ENCODE measurements around the gene MDM2.
"Not testable (repeated sequence)": the region's sequence is repeated elsewhere in the genome, so short reads cannot be mapped to it uniquely, and the experiment has no call there.

MDM2 gene

DNA sequence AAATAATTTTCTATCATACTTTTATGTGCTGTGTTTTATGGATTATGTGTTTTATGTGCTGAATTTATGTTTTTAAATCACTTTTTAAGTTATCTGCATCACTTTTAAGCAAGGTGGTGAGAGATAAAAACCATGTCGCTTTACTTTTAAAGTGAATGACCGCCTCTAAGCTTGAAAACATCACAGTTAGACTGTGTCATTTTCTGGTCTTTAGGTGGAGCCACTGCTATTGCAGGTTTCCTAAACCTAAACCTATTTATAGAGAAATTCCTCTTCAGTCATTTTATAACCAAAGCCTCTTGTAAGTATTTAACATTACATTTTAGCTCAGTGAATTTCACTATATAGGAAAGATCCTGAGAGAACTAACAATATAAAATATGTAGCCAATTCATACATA, 21.0 kb upstream of the MDM2 start:
- no peak for DNase-seq

DNA sequence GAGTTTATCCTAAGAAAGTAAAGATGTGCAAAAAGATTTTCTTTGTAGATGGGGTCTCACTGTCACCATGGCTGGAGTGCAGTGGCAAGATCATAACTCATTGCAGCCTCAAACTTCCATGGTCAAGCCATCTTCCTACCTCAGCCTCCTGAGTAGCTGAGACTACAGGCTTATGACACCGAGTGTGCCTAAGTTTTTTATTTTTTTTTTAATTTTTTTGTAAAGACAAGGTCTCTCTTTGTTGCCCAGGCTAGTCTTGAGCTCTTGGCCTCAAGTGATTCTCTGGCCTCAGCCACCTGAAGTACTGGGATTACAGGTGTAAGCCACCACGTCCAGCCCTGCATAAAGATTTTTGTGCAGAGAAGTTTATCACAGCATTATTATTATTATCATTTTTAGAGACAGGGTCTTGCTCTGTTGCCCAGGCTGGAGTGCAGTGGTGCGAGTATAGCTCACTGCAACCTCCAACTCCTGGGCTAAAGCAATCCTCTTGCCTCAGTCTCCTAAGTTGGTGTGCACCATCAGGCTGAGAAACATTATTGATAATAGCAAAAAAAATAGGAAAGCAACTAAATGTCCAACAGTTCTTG, 19.3 kb upstream of the MDM2 start:
- DNase-seq: no peak

DNA sequence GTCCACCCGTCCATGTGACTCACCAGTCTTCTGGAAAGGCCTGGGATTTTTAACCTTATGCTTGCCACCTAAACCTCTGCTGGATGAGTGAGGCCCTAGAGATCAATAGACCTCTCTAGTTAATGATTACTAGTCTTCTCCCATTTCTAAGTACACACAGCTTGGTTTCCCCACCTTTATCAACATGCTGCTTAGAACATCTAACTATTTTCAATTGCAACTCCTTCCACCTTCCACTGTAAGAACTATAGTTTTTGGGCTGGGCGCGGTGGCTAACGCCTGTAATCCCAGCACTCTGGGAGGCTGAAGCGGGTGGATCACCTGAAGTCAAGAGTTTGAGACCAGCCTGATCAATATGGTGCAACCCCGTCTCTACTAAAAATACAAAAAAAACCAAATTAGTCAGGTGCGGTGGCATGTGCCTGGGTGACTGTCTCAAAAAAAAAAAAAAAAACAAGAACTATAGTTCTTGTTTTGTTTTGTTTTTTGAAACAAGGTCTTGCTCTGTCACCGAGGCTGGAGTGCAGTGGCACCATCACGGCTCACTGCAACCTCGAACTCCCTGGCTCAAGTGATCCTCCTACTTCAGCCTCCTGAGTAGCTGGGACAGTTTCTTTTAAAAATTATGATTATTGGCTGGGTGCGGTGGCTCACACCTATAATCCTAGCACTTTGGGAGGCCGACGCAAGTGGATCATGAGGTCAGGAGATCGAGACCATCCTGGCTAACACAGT, 18.7 kb upstream of the MDM2 start:
- DNase-seq: no peak

DNA sequence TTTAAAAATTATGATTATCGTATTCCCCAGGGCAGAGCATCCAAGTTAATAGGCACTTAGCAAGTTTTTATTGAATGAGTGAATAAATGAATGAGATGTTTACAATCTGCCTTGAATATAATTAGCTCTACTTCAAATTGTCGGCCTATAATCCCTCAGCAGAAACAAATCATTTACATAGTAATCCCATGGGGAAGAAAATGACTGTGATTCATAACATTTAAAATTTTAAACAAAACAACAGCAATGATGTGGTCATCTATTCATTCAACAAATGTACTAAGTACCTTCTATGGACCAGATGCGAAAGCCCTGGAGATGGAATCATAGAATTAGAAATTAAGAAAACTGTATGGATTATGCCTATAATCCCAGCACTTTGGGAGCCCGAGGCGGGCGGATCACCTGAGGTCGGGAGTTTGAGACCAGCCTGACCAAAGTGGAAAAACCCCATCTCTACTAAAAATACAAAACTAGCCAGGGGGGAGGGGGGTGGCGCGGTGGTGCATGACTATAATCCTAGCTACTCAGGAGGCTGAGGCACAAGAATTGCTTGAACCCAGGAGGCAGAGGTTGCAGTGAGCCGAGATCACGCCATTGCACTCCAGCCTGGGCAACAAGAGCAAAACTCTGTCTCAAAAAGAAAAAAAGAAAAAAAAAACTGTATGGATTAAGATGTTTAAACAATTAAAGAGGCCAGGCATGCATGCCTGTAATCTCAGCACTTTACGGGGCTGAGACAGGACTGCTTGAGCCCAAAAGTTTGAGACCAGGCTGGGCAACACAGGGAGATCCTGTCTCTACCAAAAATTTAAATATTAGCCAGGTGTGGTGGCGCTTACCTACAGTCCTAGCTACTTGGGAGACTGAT, 17.7 kb upstream of the MDM2 start:
- DNase-seq: no peak

DNA sequence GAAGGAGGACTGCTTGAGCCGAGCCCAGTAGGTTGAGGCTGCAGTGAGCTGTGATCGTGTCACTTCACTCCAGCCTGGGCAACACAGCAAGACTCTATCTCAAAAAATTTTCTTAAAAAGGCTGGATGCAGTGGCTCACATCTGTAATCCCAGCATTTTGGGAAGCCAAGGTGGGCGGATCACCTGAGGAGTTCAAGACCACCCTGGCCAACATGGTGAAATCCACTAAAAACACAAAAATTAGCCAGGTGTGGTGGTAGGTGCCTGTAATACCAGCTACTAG, 17.1 kb upstream of the MDM2 start:
- DNase-seq: no peak

DNA sequence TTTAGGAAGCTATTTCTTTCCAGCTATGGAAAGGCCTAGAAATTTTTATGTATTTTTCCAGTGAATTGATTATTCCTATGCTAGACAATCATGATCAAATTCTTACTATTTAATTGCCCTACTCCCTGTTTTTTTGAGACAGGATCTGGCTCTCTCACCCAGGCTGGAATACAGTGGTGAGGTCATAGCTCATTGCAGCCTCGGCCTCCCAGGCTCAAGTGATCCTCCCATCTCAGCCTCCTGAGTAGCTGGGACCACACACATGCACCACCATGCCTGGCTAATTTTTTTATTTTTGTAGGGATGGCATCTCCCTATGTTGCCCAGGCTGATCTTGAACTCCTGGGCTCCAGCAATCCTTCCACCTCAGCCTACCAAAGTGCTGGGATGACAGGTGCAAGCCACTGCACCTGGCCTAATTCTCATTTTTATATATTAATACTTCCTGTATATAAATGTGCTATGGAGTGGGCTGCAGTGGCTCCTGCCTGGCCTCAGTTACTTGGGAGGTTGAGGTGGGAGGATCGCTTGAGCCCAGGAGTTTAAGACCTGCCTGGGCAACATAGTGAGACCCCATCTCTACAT, 16.0 kb upstream of the MDM2 start:
- DNase-seq: no peak

DNA sequence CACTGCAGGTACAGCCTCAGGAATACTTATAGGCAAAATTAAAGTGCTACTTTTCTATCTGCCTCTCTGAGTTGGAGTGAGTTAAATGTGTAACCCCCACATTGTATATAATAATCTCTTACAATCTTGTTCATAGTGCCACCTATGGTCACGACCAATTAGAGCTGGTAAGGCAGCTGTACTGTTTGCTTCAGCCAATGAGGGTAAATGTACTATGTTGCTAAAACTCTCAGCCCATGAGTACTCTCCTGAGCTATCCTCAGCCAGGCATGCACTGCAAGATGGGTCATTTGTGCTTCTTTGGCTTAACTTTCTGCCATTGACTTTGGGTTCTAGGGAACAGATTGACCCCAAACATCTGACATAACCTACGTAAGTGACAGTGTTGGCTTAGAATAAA, 15.0 kb upstream of the MDM2 start:
- DNase-seq: no peak

DNA sequence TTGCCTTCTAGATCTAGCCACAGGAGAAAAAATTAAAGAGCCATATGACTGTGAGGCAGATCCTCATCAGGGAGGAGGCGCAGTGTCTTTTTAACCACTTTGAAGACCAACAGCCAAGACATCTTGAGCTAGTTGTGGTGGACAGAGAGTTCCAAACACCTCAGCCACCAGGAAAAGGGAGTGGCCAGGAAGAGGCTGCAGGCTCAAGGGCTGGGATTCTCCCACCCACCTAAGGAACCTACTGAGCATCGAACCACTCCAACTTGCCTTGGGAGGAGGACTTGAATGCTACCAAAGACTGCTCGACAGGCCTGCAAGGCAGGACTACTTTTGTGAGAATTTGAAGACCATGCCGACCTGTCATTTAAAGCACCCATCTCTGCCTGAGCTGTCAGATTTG, 14.5 kb upstream of the MDM2 start:
- no peak for DNase-seq

DNA sequence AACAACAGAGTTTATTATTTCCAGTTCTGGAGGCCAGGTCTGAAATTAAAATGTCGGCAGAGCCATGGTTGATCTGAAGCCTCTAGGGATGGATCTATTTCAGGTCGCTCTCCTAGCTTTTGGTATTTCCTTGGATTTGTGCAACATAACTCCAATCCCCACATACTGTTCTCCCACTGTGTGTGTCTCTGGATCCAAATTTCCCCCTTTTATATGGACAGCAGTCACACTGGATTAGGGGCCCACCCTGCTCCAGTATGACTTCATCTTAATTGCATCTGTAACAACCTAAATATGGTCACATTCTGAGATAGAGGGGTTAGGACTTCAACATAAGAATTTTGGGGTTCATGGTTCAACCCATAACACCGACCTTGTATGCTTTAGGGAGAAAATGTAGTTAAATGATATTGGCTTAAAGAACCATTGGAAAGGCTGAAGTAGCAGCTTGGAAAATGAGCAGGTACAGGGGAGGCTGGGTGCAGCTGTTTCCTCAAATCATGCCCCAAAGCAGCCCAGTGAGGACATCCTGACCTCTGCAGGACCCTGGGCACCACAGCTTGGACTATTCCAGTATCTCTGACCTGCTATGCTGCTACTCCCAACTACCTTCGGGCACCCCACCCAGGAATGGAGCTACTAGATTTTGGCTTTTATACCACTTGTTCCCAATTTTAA, 13.9 kb upstream of the MDM2 start:
- no peak for DNase-seq

DNA sequence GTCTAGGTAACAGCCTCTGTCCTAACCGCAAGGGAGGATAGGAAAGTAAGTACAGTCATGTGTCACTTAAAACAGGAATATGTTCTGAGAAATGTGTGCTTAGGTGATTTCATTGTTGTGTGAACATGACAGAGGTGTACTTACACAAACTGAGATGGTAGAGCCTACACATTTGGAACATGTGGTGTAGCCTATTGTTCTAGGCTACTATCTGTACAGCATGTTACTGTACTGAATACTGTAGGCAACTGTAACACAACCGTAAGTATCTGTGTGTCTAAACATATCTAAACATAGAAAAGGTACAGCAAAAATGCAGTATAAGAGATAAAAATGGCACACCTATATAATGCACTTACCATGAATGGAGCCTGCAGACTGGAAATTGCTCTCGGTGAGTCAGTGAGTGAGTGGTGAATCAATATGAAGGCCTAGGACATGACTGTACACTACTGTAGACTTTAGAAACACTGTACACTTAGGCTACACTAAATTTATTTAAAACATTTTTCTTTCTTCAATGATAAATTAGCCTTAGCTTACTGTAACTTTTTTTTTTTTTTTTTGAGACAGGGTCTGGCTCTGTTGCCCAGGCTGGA, 13.2 kb upstream of the MDM2 start:
- no peak for DNase-seq

DNA sequence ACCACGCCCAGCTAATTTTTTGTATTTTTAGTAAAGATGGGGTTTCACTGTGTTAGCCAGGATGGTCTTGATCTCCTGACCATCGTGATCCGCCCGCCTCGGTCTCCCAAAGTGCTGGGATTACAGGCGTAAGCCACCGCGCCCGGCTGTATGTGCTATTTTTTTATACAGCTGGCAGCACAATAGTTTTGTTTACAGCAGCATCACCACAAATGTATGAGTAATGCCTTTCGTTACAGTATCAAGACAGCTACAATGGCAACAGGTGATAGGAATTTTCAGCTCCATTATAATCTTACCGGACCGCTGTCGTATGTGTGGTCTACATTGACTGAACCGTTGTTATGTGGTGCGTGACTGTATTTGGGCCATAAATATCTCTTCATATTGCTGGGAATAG, 11.6 kb upstream of the MDM2 start:
- DNase-seq: no peak

DNA sequence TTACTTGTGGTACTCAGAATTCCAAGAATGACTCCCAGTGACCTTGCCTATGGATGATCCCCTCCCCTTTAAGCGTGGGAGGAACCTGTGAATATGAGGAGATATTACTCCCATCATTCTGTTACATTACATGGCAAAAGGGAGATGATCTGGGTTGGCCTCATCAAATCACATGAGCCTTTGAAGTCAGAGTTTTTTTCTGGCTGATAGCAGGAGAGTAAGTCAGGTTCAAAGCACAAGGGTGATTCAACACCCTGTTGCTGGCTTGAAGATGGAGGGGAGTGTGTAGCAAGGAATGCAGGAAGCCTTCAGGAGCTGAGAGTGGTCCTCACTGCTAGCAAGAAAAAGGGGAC, 9.1 kb upstream of the MDM2 start:
- no peak for DNase-seq

DNA sequence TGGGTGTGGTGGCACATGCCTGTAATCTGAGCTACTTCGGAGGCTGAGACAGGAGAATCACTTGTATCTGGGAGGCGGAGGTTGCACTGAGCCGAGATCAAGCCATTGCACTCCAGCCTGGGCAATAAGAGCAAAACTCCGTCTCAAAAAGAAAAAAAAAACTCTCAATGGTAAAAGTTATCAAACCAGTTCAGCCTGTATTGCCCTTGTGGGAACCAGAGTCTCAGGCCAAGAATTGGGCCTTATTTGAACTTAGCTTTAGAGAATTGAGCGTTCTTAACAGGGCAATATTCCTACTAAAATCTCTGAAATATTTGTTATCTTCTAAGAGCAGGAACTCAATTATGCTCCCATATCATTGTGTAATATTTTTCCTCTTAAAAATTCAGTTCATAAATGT, 7.7 kb upstream of the MDM2 start:
- no peak for DNase-seq

DNA sequence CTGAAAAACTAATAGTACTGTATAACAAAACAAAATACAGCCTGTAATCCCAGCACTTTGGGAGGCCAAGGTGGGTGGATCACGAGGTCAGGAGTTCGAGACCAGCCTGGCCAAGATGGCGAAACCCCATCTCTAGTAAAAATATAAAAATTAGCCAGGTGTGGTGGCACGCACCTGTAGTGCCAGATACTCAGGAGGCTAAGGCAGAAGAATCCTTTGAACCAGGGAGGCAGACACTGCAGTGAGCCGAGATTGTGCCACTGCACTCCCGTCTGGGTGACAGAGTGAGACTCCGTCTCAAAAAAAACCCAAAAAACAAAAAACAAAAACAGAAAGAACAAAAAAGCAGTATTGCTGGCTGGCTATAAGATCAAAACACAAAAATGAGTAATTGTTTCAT, 6.9 kb upstream of the MDM2 start:
- not testable (repeated sequence) for DNase-seq

DNA sequence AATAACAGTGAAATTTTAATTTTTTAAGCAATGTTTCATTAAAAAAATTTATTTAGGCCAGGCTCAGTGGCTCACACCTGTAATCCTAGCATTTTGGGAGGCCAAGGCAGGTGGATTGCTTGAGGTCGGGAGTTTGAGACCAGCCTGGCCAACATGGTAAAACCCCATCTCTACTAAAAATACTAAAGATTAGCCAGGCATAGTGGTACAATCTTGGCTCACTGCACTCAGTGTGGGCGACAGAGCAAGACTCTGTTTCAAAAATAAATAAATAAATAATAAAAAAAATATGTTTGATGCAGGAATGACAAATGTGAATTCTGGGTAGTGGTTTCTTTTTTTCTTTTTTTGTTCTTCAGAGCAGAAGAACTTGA, 5.6 kb upstream of the MDM2 start:
- DNase-seq: not testable (repeated sequence)

DNA sequence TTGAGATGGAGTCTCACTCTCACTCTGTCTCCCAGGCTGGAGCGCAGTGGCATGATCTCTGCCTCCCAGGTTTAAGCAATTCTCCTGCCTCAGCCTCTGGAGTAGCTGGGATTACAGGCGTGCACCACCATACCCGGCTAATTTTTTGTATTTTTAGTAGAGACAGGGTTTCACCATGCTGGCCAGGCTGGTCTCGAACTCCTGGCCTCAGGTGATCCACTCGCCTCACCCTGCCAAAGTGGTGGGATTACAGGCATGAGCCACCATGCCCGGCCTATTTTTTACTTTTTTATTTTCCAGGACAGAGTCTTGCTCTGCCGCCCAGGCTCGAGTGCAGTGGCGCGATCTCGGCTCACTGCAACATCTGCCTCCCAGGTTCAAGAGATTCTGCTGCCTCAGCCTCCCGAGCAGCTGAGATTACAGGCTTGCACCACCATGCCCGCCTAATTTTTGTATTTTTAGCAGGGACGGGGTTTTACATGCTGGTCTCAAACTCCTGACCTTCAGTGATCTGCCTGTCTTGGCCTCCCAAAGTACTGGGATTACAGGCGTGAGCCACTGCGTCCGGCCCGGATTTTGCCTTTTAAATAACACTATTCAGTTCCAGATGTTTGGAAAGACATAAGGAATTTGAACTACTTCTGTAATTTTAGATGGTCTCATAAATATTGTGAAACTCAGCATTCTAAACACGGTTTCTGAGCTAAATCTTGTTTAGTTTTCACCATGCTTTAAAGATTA, 4.9 kb upstream of the MDM2 start:
- not testable (repeated sequence) for DNase-seq

DNA sequence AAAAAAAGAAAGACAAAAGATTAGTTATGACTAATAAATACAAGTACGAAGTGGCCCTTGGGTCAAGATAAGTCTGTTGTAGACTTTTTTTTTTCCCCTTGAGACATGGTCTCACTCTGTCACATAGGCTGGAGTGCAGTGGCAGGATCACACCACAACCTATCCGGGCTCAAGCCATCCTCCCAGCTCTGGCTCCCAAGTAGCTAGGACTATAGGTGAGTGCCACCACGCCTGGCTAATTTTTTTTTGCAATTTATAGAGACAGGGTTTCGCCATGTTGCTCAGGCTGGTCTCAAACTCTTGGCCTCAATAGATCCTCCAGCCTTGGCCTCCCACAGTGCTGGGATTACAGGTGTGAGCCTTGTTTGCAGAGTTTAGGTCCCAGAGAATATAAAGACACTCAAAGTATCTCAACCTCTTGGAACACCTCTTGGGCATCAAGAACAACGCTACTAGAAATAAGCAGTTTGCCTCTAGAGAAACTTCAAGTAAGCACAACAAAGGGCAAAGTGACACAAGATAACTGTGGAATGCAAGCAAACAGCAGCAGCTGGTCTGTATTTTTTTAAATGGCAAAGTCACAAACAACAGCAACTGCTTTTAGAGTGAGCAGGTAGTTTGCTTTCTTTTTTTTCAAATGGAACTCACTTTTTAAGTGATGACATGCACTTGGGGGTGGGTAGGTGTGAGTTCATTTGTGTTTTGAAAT, 3.9 kb upstream of the MDM2 start:
- no peak for DNase-seq

DNA sequence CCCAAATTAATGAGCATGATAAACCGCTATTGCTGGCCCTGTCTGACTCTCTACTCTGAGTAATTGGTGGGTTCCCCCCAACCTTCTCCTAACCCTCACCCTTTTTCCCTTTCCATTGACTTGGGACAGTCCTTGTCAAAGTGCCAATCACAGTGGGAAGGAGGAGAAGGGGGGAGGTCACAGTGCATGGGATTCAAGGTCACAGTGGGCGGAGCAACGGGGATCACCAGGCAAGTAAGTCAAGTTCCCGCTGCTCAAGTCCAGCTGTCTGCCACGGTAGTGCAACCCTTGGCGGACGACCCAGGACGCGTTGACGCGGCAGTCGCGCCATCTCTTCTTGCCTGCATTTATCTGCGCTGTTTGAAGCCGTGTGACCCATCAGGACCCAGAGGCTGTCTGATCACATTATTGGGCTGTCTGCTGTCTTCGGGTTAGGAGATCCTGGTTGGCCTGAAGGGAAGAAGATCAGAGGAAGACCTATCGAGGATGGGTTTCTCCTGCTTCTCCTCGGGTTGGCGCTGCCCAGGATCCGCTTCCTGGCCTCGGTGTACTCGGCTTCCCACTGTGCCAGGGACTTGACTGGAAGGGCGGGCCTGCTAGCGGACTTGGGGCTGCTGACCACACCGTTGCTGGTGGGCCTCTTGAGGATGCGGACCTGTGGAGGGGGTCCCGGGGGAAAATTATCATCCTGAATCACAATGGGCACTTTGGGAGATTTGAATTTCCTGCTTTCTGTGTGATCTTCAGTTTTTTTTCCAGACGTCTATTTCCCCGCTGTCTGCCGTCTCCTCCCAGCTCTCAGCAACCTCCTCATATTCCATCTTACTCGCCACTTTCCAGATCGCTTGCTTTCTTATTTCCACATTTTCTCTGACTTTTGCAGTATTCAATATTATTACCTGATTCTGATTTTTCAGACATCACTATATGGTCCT, 3.1 kb upstream of the MDM2 start:
- DNase-seq: no peak

DNA sequence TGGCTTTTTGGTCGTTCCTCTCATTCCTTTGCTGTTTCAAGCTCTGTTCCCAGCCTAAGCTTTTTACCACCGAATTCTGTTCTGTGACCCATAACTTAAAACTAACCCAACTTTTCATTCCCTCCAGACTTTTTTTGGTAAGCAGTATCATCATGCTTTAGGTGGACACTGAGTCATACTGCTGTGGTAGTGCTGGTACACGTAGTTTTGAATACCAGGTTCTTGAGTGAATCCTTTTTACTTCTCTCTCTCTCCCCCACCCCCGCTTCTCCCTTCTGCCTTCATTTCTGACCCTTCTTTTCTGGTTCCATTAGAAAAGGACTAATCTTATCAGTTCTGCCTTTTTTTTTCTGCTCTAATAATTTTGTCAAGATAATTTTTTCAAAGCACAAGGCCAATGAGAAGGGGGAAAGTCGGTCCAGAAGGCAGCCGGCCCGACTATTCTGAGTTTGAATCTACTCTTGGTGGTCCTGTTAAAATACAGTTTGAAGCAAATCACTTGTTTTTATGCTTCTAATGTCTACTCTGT, 2.3 kb upstream of the MDM2 start:
- no peak for DNase-seq
